ENCODE measurements around the gene HDAC5. TPM values are rescaled to one million over a fixed set of nuclear protein-coding genes. Genes with fewer than 3 reads are reported as not detected.
"Not testable (repeated sequence)": the region's sequence is repeated elsewhere in the genome, so short reads cannot be mapped to it uniquely, and the experiment has no call there.

The HDAC5 gene
- total RNA-seq, 2 donors from 2014 or later: 28.5 to 51.7 TPM

GRCh38 chr17:44061446-44061845, 62.0 kb downstream of the HDAC5 start:
- no peak for DNase-seq (ENCODE audit: low spot score)
- intact Hi-C loops (cut with DNase I): no loop called here

GRCh38 chr17:44059101-44059892, 64.1 kb downstream of the HDAC5 start:
- peak; percentile 12 for DNase-seq (ENCODE audit: low spot score)
- intact Hi-C loops (cut with DNase I): no loop called here

- intact Hi-C loops (cut with DNase I): no loop called here
- peak; percentile 6 for DNase-seq (ENCODE audit: low spot score)
Observed at GRCh38 chr17:44053125-44053872, 70.1 kb downstream of the HDAC5 start.

- peak; percentile 36 for DNase-seq (ENCODE audit: low spot score)
- intact Hi-C loops (cut with DNase I): loop anchor here in 1 of 2 donors (10.0 kb wide), 1 partner anchor 105 kb away; the partner anchor contains the start of gene PPY
Observed at GRCh38 chr17:44049294-44050060, 74.0 kb downstream of the HDAC5 start.

- intact Hi-C loops (cut with DNase I): loop anchor here in 1 of 2 donors (10.0 kb wide), 1 partner anchor 102 kb away; the partner anchor contains the start of gene PPY
- peak; percentile 1 for DNase-seq (ENCODE audit: low spot score)
Observed at GRCh38 chr17:44046893-44047292, 76.5 kb downstream of the HDAC5 start.

- intact Hi-C loops (cut with DNase I): loop anchor here in 1 of 2 donors (10.0 kb wide), 1 partner anchor 101 kb away; the partner anchor contains the start of gene PPY
- peak; percentile 43 for DNase-seq (ENCODE audit: low spot score)
Observed at GRCh38 chr17:44045486-44045885, 78.0 kb downstream of the HDAC5 start.

- intact Hi-C loops (cut with DNase I): loop anchor here in 1 of 2 donors (10.0 kb wide), 1 partner anchor 99 kb away; the partner anchor contains the start of gene PPY
- peak; percentile 0 for DNase-seq (ENCODE audit: low spot score)
Observed at GRCh38 chr17:44044071-44044470, 79.4 kb downstream of the HDAC5 start.

GRCh38 chr17:44043272-44043696, 80.2 kb downstream of the HDAC5 start:
- intact Hi-C loops (cut with DNase I): loop anchor here in 1 of 2 donors (10.0 kb wide), 1 partner anchor 98 kb away; the partner anchor contains the start of gene PPY
- peak; percentile 78 for DNase-seq (ENCODE audit: low spot score)

- intact Hi-C loops (cut with DNase I): loop anchor here in 1 of 2 donors (10.0 kb wide), 1 partner anchor 95 kb away; the partner anchor contains the start of gene PPY
- DNase-seq (ENCODE audit: low spot score): peak; percentile 19
Observed at GRCh38 chr17:44039829-44040635, 83.4 kb downstream of the HDAC5 start.

- intact Hi-C loops (cut with DNase I): no loop called here
- peak; percentile 52 for DNase-seq (ENCODE audit: low spot score)
Observed at GRCh38 chr17:44038604-44039011, 84.8 kb downstream of the HDAC5 start.

GRCh38 chr17:44037471-44037870, 86.0 kb downstream of the HDAC5 start:
- intact Hi-C loops (cut with DNase I): no loop called here
- DNase-seq (ENCODE audit: low spot score): no peak

GRCh38 chr17:44034688-44035087, 88.8 kb downstream of the HDAC5 start:
- DNase-seq (ENCODE audit: low spot score); intact Hi-C loops (cut with DNase I): not testable (repeated sequence)

GRCh38 chr17:44033861-44034408, 89.5 kb downstream of the HDAC5 start:
- DNase-seq (ENCODE audit: low spot score): no peak
- intact Hi-C loops (cut with DNase I): no loop called here

- DNase-seq (ENCODE audit: low spot score): no peak
- intact Hi-C loops (cut with DNase I): no loop called here
Observed at GRCh38 chr17:44030482-44030881, 93.0 kb downstream of the HDAC5 start.

- DNase-seq (ENCODE audit: low spot score): no peak
- intact Hi-C loops (cut with DNase I): no loop called here
Observed at GRCh38 chr17:44029736-44030135, 93.7 kb downstream of the HDAC5 start.
